Peyer's patch (tissue), 4 donors: Measurements from ENCODE around the gene NOP53. TPM values are rescaled to one million over a fixed set of nuclear protein-coding genes. Genes with fewer than 3 reads are reported as not detected.
A peak's percentile ranks its signal among the peaks of the same experiment; 100 is the strongest.
"Not testable (repeated sequence)": the region's sequence is repeated elsewhere in the genome, so short reads cannot be mapped to it uniquely, and the experiment has no call there.

Experiments
- DNase-seq, 3 donors: peaks; one replicate each; pipeline ENCODE4 v3.0.0-alpha.2; 2017 to 2019
- H3K27ac ChIP-seq, 4 donors: fragments of 200-600 bp; sonication (generic); one replicate each; pipeline ENCODE4 v1.5.1; 2016 to 2019
- H3K27me3 ChIP-seq, 2 donors: fragments of 200-600 bp; sonication (generic); one replicate each; pipeline ENCODE4 v1.5.1; 2019
- H3K36me3 ChIP-seq, 3 donors: fragments of 200-600 bp; sonication (generic); one replicate each; pipeline ENCODE4 v1.5.1; 2016 to 2019
- H3K4me1 ChIP-seq, 4 donors: fragments of 200-600 bp; sonication (generic); one replicate each; pipeline ENCODE4 v1.5.1; 2016 to 2019
- H3K4me3 ChIP-seq, 4 donors: fragments of 200-600 bp; sonication (generic); 1 replicate in 3 of 4; 2 replicates in 1 of 4; pipeline ENCODE4 v1.5.1; 2016 to 2019; ENCODE audit warnings: mild to moderate bottlenecking in 1 of 4
- H3K9me3 ChIP-seq, 4 donors: fragments of 200-600 bp; sonication (generic); one replicate each; pipeline ENCODE4 v1.5.1; 2016 to 2019; ENCODE audit warnings: mild to moderate bottlenecking in 1 of 4
- POLR2A ChIP-seq, 2 donors: fragments of 450-650 bp; IDR thresholded peaks; one replicate each; pipeline ENCODE4 v1.5.1; 2017; ENCODE audit warnings: antibody characterized with exemption in 2 of 2, mild to moderate bottlenecking in 2 of 2, moderate library complexity in 2 of 2
- total RNA-seq, 4 donors: library from RNA; depleted of rRNA; stranded (reverse); fragments of >200 nt; gene quantifications; one replicate each; pipeline ENCODE4 v1.1.0, GENCODE V29; 2016
- TF ChIP-seq, protein P1 (sequence below), 6 experiments: fragments of 450-650 bp in 4 of 6; fragments of 200-600 bp in 2 of 6; sonication (generic) in 1 of 6; IDR thresholded peaks; one replicate each; pipeline ENCODE4 v1.5.1; 2017 to 2019; ENCODE audit warnings: antibody characterized with exemption in 6 of 6, mild to moderate bottlenecking in 3 of 6, moderate library complexity in 1 of 6

NOP53 gene
- total RNA-seq, 4 donors from 2014 or later: 86.2 to 179 (median 159) TPM

DNA sequence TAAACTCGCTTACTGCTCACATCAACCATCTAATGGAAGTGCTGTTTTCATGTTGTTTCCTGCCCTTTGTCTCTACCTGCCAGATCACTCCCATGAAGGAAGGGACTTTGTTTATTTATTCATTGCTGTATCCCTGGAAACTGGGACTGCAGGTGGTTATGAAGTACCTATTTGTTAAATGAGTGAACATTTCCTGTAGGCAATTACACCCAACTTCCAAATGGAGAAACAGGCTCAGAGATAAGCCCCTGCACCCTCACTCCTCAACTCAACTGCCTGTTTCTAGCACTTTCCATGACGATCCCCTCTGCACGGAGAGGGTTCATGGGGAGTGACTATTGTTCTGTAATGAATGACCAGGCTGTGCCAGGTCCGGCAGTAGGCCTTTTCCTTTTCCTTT lies 31.2 kb downstream of the NOP53 start:
- H3K27me3 ChIP-seq: no peaks in the 10 kb centered on the region
- peak in 1 of 3 donors; percentile 54 for DNase-seq
- H3K27ac ChIP-seq: peak overlapping the region in 3 of 4 donors; percentile 92 to 98 (median 96)
- no peak overlapping the region for H3K4me3 ChIP-seq
- H3K9me3 ChIP-seq: no peaks in the 10 kb centered on the region
- peaks cover 0 to 8% (median 0%) of the 10 kb centered on the region in 3 donors for H3K36me3 ChIP-seq
- peaks cover 0 to 35% (median 0%) of the 10 kb centered on the region in 4 donors for H3K4me1 ChIP-seq
- TF ChIP-seq POLR2A (IDR thresholded peaks at IDR 0.05): no peak
- TF ChIP-seq, protein P1, sequence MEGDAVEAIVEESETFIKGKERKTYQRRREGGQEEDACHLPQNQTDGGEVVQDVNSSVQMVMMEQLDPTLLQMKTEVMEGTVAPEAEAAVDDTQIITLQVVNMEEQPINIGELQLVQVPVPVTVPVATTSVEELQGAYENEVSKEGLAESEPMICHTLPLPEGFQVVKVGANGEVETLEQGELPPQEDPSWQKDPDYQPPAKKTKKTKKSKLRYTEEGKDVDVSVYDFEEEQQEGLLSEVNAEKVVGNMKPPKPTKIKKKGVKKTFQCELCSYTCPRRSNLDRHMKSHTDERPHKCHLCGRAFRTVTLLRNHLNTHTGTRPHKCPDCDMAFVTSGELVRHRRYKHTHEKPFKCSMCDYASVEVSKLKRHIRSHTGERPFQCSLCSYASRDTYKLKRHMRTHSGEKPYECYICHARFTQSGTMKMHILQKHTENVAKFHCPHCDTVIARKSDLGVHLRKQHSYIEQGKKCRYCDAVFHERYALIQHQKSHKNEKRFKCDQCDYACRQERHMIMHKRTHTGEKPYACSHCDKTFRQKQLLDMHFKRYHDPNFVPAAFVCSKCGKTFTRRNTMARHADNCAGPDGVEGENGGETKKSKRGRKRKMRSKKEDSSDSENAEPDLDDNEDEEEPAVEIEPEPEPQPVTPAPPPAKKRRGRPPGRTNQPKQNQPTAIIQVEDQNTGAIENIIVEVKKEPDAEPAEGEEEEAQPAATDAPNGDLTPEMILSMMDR (IDR thresholded peaks at IDR 0.05): no peak

- H3K36me3 ChIP-seq: peaks cover 0 to 11% (median 0%) of the 10 kb centered on the region in 3 donors
- peak in 2 of 3 donors; percentile 67 to 74 for DNase-seq
Measured at GRCh38 chr19:47777245-47778048, 32.1 kb downstream of the NOP53 start.

GRCh38 chr19:47778049-47778953 lies 33.0 kb downstream of the NOP53 start, which contains the start of gene SELENOW:
TSS of gene SELENOW (plus strand) at chr19:47778703. CDS start at chr19:47778786, 83 bp downstream.
- Histone ChIP-seq H3K9me3 (no peaks in the 10 kb centered on the region), H3K4me1 (peaks cover 0 to 39% (median 0%) of the 10 kb centered on the region in 4 donors), H3K4me3 (peak within 1 kb of the TSS; percentile 78 to 92 (median 88)), H3K27me3 (no peaks in the 10 kb centered on the region), H3K36me3 (peaks cover 0 to 20% (median 0%) of the 10 kb centered on the region in 3 donors), H3K27ac (peak within 1 kb of the TSS; percentile 91 to 98 (median 94))
- TF ChIP-seq, protein P1 (IDR thresholded peaks at IDR 0.05): peak in 2 of 6 experiments; percentile 4 to 8
- TF ChIP-seq POLR2A (IDR thresholded peaks at IDR 0.05): peak; percentile 91 to 94
- DNase-seq: peak; percentile 76 to 92 (median 91)

More at GRCh38 chr19:47777245-47778048, 32.1 kb downstream of the NOP53 start:
- TF ChIP-seq POLR2A (IDR thresholded peaks at IDR 0.05): peak; percentile 42 to 60
- H3K27me3 ChIP-seq, H3K9me3 ChIP-seq: not testable (repeated sequence)
- Histone ChIP-seq H3K27ac (peak overlapping the region; percentile 91 to 98 (median 94)), H3K4me1 (peaks cover 0 to 39% (median 0%) of the 10 kb centered on the region in 4 donors), H3K4me3 (peak overlapping the region; percentile 78 to 92 (median 88))

DNA sequence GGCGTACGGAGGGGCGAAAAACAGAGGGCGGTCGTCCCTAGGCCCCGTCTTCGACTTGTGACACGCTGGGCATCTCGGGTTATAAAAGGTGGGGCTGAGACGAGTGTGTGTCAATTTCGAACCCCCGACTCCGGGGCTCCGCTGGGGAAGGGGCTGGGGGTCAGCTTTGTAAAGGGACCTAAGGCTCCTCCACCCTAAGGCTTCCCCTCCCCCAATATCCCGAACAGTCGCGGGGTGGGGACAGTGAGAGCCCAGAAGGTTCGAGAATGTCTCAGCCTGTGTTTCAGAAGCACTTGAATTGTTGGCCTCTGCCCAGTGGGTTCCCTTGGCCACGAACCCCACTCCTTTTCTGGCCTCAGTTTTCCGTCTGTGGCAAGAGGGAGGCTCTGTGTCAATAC lies 33.6 kb downstream of the NOP53 start:
- DNase-seq: peak in 1 of 3 donors; percentile 59
- peaks cover 0 to 26% (median 0%) of the 10 kb centered on the region in 3 donors for H3K36me3 ChIP-seq
- no peaks in the 10 kb centered on the region for H3K27me3 ChIP-seq
- TF ChIP-seq, protein P1 (IDR thresholded peaks at IDR 0.05): no peak
- no peak for TF ChIP-seq POLR2A (IDR thresholded peaks at IDR 0.05)
- peaks cover 0 to 39% (median 0%) of the 10 kb centered on the region in 4 donors for H3K4me1 ChIP-seq
- H3K4me3 ChIP-seq: peak overlapping the region; percentile 78 to 92 (median 88)
- peak overlapping the region; percentile 91 to 98 (median 94) for H3K27ac ChIP-seq
- no peaks in the 10 kb centered on the region for H3K9me3 ChIP-seq

- Histone ChIP-seq H3K4me3 (peak overlapping the region; percentile 78 to 92 (median 88)), H3K4me1 (peaks cover 0 to 39% (median 0%) of the 10 kb centered on the region in 4 donors), H3K27ac (peak overlapping the region; percentile 91 to 98 (median 94)), H3K27me3 (no peaks in the 10 kb centered on the region), H3K9me3 (no peaks in the 10 kb centered on the region), H3K36me3 (peaks cover 0 to 33% (median 0%) of the 10 kb centered on the region in 3 donors)
- TF ChIP-seq POLR2A (IDR thresholded peaks at IDR 0.05): no peak
- TF ChIP-seq, protein P1 (IDR thresholded peaks at IDR 0.05): no peak
- DNase-seq: no peak
Measured at GRCh38 chr19:47779524-47780214, 34.3 kb downstream of the NOP53 start.
